CD14-positive monocyte (primary cell): Measurements from ENCODE around the gene HMCN2. TPM values are rescaled to one million over a fixed set of nuclear protein-coding genes. Genes with fewer than 3 reads are reported as not detected.
A peak's percentile ranks its signal among the peaks of the same experiment; 100 is the strongest.

Experiments used
- DNase-seq, 3 donors: peaks; one replicate each; pipeline ENCODE4 v3.0.0-alpha.2; 2011 to 2022
- H2AFZ ChIP-seq: 2 replicates; pipeline ENCODE4 v1.6.0; 2012; ENCODE audit warnings: mild to moderate bottlenecking, low read depth, low read length, inconsistent platforms; ENCODE audit not compliant: insufficient read depth, poor library complexity, severe bottlenecking
- H3K27ac ChIP-seq, 2 donors: 1 replicate in 1 of 2; 2 replicates in 1 of 2; pipeline ENCODE4 v1.5.1; 2012 to 2013; ENCODE audit warnings: low read length in 2 of 2, control low read depth in 1 of 2, inconsistent platforms in 1 of 2, low read depth in 1 of 2, mild to moderate bottlenecking in 1 of 2
- H3K27me3 ChIP-seq, 2 donors: one replicate each; pipeline versions ENCODE4 v1.6.0 to v1.6.1; 2011 to 2013; ENCODE audit warnings: low read length in 2 of 2; ENCODE audit not compliant: control insufficient read depth in 2 of 2, insufficient read depth in 2 of 2
- H3K36me3 ChIP-seq, 2 donors: replicated peaks in 1 of 2; 1 replicate in 1 of 2; 2 replicates in 1 of 2; pipeline versions ENCODE4 v1.5.1 to v1.6.1; 2012 to 2013; ENCODE audit warnings: low read length in 2 of 2, control low read depth in 1 of 2, inconsistent platforms in 1 of 2, mild to moderate bottlenecking in 1 of 2; ENCODE audit not compliant: insufficient read depth in 2 of 2, control insufficient read depth in 1 of 2
- H3K4me1 ChIP-seq, 2 donors: 1 replicate in 1 of 2; 2 replicates in 1 of 2; pipeline versions ENCODE4 v1.5.1 to v1.6.1; 2012 to 2013; ENCODE audit warnings: low read length in 2 of 2, control low read depth in 1 of 2, inconsistent platforms in 1 of 2, mild to moderate bottlenecking in 1 of 2, moderate library complexity in 1 of 2; ENCODE audit not compliant: insufficient read depth in 2 of 2, control insufficient read depth in 1 of 2
- H3K4me2 ChIP-seq: replicated peaks from 2 replicates; pipeline ENCODE3; 2012; ENCODE audit warnings: low read length, moderate library complexity, mild to moderate bottlenecking; ENCODE audit not compliant: poor library complexity, severe bottlenecking; ENCODE audit errors: extremely low read depth
- H3K4me3 ChIP-seq, 3 experiments: fragments of 200-600 bp in 1 of 3; sonication (generic) in 1 of 3; replicated peaks in 1 of 3; 1 replicate in 2 of 3; 2 replicates in 1 of 3; pipeline ENCODE4 v1.5.1; 2011 to 2013; ENCODE audit warnings: low read length in 3 of 3, mild to moderate bottlenecking in 3 of 3, control low read depth in 2 of 3, low read depth in 2 of 3, inconsistent platforms in 1 of 3, moderate library complexity in 1 of 3
- H3K79me2 ChIP-seq: 2 replicates; pipeline ENCODE4 v1.6.0; 2012; ENCODE audit warnings: mild to moderate bottlenecking, control low read depth, inconsistent platforms, low read length, moderate library complexity; ENCODE audit not compliant: insufficient read depth
- H3K9ac ChIP-seq: 2 replicates; pipeline ENCODE4 v1.6.0; 2017; ENCODE audit warnings: low read length, mild to moderate bottlenecking; ENCODE audit not compliant: insufficient read depth, poor library complexity, severe bottlenecking
- H3K9me3 ChIP-seq, 2 donors: replicated peaks in 1 of 2; 1 replicate in 1 of 2; 2 replicates in 1 of 2; pipeline versions ENCODE4 v1.5.1 to v1.6.1; 2012 to 2013; ENCODE audit warnings: low read length in 2 of 2, control low read depth in 1 of 2; ENCODE audit not compliant: control insufficient read depth in 1 of 2, insufficient read depth in 1 of 2
- H4K20me1 ChIP-seq: 2 replicates; pipeline ENCODE4 v1.6.0; 2012; ENCODE audit warnings: mild to moderate bottlenecking, low read length, control low read depth, moderate library complexity; ENCODE audit not compliant: insufficient read depth
- H3K27ac Mint-ChIP-seq, 7 donors: one replicate each; pipeline ENCODE4 v1.8.0; 2020; ENCODE audit warnings: mild to moderate bottlenecking in 7 of 7, mixed read lengths in 7 of 7, moderate library complexity in 6 of 7, inconsistent platforms in 2 of 7
- H3K27me3 Mint-ChIP-seq, 3 donors: one replicate each; pipeline ENCODE4 v1.8.0; 2021 to 2022; ENCODE audit warnings: low read depth in 3 of 3, mild to moderate bottlenecking in 3 of 3, mixed read lengths in 3 of 3, moderate library complexity in 3 of 3, inconsistent platforms in 1 of 3
- H3K36me3 Mint-ChIP-seq, 2 donors: one replicate each; pipeline ENCODE4 v1.8.0; 2020; ENCODE audit warnings: mixed read lengths in 2 of 2, inconsistent platforms in 1 of 2, mild to moderate bottlenecking in 1 of 2
- H3K4me1 Mint-ChIP-seq: one replicate; pipeline ENCODE4 v1.8.0; 2020; ENCODE audit warnings: mild to moderate bottlenecking, mixed read lengths
- H3K4me3 Mint-ChIP-seq, 2 donors: one replicate each; pipeline ENCODE4 v1.8.0; 2020; ENCODE audit warnings: mild to moderate bottlenecking in 2 of 2, mixed read lengths in 2 of 2, moderate library complexity in 1 of 2
- H3K9me3 Mint-ChIP-seq, 7 donors: one replicate each; pipeline ENCODE4 v1.8.0; 2020 to 2022; ENCODE audit warnings: mixed read lengths in 7 of 7, mild to moderate bottlenecking in 6 of 7, moderate library complexity in 6 of 7, inconsistent platforms in 2 of 7
- WGBS: methylation state at CpG from one replicate; pipeline ENCODE4 v1.1.5; 2013; ENCODE audit warnings: missing lambda C conversion rate; ENCODE audit not compliant: insufficient coverage; 5-methylcytosine and 5-hydroxymethylcytosine counted together
- intact Hi-C, 2 donors: fragments of 100-400 bp; cut with micrococcal nuclease; formaldehyde crosslinking; loops; one replicate each; pipeline versions ENCODE4 v1.15.0 to v1.15.1; 2023
- polyA plus RNA-seq, 3 donors: library from polyadenylated mRNA; depleted of rRNA in 1 of 3; unstranded in 2 of 3; stranded (reverse) in 1 of 3; fragments of 300-500 nt in 2 of 3; fragments of >200 nt in 1 of 3; fragmentation: Illumina TruSeq in 2 of 3; gene quantifications; 1 replicate in 2 of 3; 2 replicates in 1 of 3; pipeline ENCODE4 v1.2.3, GENCODE V29; 2012 to 2021
- TF ChIP-seq, protein P1 (sequence below): fragments of 200-600 bp; IDR thresholded peaks from one replicate; pipeline ENCODE4 v1.8.0; 2022; ENCODE audit warnings: antibody characterized with exemption, mild to moderate bottlenecking

HMCN2 gene
- polyA plus RNA-seq, 3 donors: not detected

DNA sequence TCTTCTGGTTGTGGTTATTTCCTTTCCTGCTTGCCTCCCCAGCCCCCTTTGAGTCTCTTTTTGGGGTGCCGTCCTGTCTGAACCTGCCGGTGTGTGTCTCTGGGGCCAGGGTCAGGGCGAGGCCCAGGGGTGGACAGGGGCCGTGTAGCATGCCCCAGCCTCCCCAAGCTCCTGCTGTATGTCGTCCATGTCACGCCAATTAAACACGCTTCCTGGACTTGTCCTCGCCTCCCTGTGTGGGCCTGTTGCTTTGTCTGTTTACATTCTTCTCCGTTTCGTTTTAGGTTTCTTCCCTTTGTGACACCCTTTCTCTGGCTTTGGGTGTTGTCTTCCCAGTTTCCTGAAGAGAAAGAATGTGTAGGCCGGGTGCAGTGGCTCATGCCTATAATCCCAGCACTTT, 28.5 kb upstream of the HMCN2 start:
- H2AFZ ChIP-seq: no peak overlapping the region
- H3K4me3 ChIP-seq: no peak overlapping the region
- WGBS: 97% methylated on average over 11 of the region's 11 CpGs
- no peaks in the 10 kb centered on the region for H3K79me2 ChIP-seq
- intact Hi-C loops: loop anchor here in 1 of 2 donors (10.0 kb wide), 1 partner anchor 352 kb away; no protein-coding TSS in a partner anchor
- no peak overlapping the region for H3K9ac ChIP-seq
- peaks cover 5 to 12% of the 10 kb centered on the region in 2 donors for H3K4me1 ChIP-seq
- no peak overlapping the region for H3K27ac ChIP-seq
- H3K4me3 Mint-ChIP-seq: no peak overlapping the region
- no peak overlapping the region for H3K4me2 ChIP-seq
- H3K9me3 Mint-ChIP-seq: peaks cover 0 to 2% (median 0%) of the 10 kb centered on the region in 7 donors
- no peaks in the 10 kb centered on the region for H3K27me3 ChIP-seq
- H3K27ac Mint-ChIP-seq: no peak overlapping the region
- DNase-seq: no peak
- no peaks in the 10 kb centered on the region for H3K9me3 ChIP-seq
- no peaks in the 10 kb centered on the region for H4K20me1 ChIP-seq
- H3K27me3 Mint-ChIP-seq: peaks cover 2 to 6% (median 4%) of the 10 kb centered on the region in 3 donors
- H3K36me3 Mint-ChIP-seq: no peaks in the 10 kb centered on the region
- peaks cover 13% of the 10 kb centered on the region for H3K4me1 Mint-ChIP-seq
- TF ChIP-seq, protein P1, sequence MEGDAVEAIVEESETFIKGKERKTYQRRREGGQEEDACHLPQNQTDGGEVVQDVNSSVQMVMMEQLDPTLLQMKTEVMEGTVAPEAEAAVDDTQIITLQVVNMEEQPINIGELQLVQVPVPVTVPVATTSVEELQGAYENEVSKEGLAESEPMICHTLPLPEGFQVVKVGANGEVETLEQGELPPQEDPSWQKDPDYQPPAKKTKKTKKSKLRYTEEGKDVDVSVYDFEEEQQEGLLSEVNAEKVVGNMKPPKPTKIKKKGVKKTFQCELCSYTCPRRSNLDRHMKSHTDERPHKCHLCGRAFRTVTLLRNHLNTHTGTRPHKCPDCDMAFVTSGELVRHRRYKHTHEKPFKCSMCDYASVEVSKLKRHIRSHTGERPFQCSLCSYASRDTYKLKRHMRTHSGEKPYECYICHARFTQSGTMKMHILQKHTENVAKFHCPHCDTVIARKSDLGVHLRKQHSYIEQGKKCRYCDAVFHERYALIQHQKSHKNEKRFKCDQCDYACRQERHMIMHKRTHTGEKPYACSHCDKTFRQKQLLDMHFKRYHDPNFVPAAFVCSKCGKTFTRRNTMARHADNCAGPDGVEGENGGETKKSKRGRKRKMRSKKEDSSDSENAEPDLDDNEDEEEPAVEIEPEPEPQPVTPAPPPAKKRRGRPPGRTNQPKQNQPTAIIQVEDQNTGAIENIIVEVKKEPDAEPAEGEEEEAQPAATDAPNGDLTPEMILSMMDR: no peak
- H3K36me3 ChIP-seq: no peaks in the 10 kb centered on the region

DNA sequence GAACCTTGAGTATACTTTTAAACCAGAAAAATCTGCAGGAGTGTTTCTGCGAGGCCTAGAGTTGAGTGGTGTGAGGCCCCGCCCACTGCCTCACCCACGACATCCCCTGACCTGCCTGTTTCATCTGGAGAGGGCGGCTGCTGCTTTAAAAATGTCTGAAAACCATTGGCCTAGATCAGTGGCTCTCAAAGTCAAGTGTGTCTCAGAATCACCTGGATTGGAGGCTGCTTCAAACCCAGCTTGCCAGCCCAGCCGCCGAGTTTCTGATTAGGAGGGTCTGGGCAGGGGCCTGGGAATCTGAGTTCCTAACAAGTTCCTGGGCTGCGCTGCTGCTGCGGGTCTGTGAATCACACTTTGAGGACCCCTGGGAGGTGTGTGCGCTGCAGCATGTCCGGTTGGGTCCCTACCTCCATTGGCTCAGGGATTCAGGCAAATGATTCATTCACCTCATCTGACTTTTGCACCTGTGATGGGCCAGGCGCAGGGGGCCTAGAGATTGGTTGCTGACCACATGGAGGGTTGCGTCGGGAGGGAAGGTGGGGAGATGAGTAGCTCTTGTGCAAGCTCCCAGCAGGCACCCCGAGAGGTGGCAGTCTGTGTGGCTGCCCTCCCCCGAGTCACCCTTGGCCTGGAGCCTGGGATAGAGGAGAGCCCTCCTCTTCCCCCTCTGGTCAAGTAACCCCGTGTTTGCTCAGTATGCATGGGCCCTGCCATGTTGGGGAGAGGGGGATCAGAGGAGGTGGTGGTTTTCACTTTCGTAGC, 27.6 kb upstream of the HMCN2 start:
- Histone ChIP-seq H3K4me2 (no peak overlapping the region), H3K27me3 (no peaks in the 10 kb centered on the region), H3K79me2 (no peaks in the 10 kb centered on the region), H2AFZ (no peak overlapping the region), H3K27ac (no peak overlapping the region), H3K36me3 (no peaks in the 10 kb centered on the region), H3K9me3 (no peaks in the 10 kb centered on the region), H3K4me3 (no peak overlapping the region), H4K20me1 (no peaks in the 10 kb centered on the region), H3K9ac (no peak overlapping the region), H3K4me1 (peaks cover 5 to 13% of the 10 kb centered on the region in 2 donors)
- Mint-ChIP-seq H3K4me3 (no peak overlapping the region), H3K4me1 (peaks cover 16% of the 10 kb centered on the region), H3K27me3 (peaks cover 2 to 6% (median 5%) of the 10 kb centered on the region in 3 donors), H3K27ac (peak overlapping the region in 1 of 7 donors; percentile 4), H3K36me3 (no peaks in the 10 kb centered on the region), H3K9me3 (peaks cover 0 to 2% (median 0%) of the 10 kb centered on the region in 7 donors)
- TF ChIP-seq, protein P1: no peak
- intact Hi-C loops: loop anchor here in 1 of 2 donors (10.0 kb wide), 1 partner anchor 353 kb away; no protein-coding TSS in a partner anchor
- no peak for DNase-seq
- 94% methylated on average over 9 of the region's 17 CpGs for WGBS
